Type B pancreatic cell (in vitro differentiated cells): ENCODE measurements around the gene DYNLL1. TPM values are rescaled to one million over a fixed set of nuclear protein-coding genes. Genes with fewer than 3 reads are reported as not detected.
A peak's percentile ranks its signal among the peaks of the same experiment; 100 is the strongest.

Source experiments
- DNase-seq: peaks from one replicate; pipeline ENCODE4 v3.0.0; 2021; ENCODE audit warnings: mixed read lengths; ENCODE audit not compliant: unreplicated experiment; ENCODE audit errors: extremely low spot score
- H3K27ac Mint-ChIP-seq: 2 replicates; pipeline ENCODE4 v1.8.0; 2021; ENCODE audit warnings: mild to moderate bottlenecking, mixed read lengths
- H3K27me3 Mint-ChIP-seq: 2 replicates; pipeline ENCODE4 v1.8.0; 2021; ENCODE audit warnings: mixed read lengths
- H3K36me3 Mint-ChIP-seq: 2 replicates; pipeline ENCODE4 v1.8.0; 2021; ENCODE audit warnings: mixed read lengths
- H3K4me1 Mint-ChIP-seq: one replicate; pipeline ENCODE4 v1.8.0; 2021; ENCODE audit warnings: mixed read lengths; ENCODE audit not compliant: unreplicated experiment
- H3K4me3 Mint-ChIP-seq: 2 replicates; pipeline ENCODE4 v1.8.0; 2021; ENCODE audit warnings: mild to moderate bottlenecking, mixed read lengths
- H3K9me3 Mint-ChIP-seq: 2 replicates; pipeline ENCODE4 v1.8.0; 2021; ENCODE audit warnings: mixed read lengths
- CTCF ChIP-seq: fragments of 200-600 bp; sonication (generic); conservative IDR thresholded peaks from 2 replicates; pipeline ENCODE4 v1.5.0; 2021; ENCODE audit warnings: antibody characterized with exemption, mild to moderate bottlenecking
- total RNA-seq: library from RNA; stranded (reverse); gene quantifications from 2 replicates; pipeline ENCODE4 v1.2.1, GENCODE V29; 2021; ENCODE audit warnings: low replicate concordance

Gene DYNLL1
- total RNA-seq, 1 donor from 2014 or later = 451 TPM

- Mint-ChIP-seq H3K4me1 (peaks cover 38% of the 10 kb centered on the region), H3K27me3 (no peaks in the 10 kb centered on the region), H3K4me3 (peak overlapping the region; percentile 97), H3K27ac (peak overlapping the region; percentile 87), H3K9me3 (no peaks in the 10 kb centered on the region), H3K36me3 (peaks cover 9% of the 10 kb centered on the region)
- no peak for TF ChIP-seq CTCF
- no peak for DNase-seq
Observed at GRCh38 chr12:120470150-120470784, 25.6 kb upstream of the DYNLL1 start.

DNA sequence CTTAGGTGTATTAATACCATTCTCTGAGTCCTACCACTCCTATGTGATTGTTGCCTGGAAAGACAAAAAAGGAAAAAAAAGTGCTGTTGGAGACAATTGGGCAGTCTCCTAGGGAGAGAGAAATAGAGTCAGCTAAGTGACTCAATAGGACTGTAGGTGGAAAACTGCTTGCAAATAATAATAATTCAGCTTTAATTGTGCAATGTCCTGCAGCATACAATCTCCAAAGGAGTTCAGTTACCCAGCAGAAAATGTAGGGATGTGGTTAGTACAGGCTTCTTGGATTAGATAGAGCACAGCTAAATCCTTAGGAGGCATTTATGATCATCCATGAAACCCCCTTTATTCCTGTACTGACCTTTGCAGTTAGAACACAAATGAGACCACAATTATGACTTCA, 23.4 kb upstream of the DYNLL1 start:
- Mint-ChIP-seq H3K36me3 (peaks cover 4% of the 10 kb centered on the region), H3K4me3 (no peak overlapping the region), H3K27me3 (no peaks in the 10 kb centered on the region), H3K9me3 (no peaks in the 10 kb centered on the region), H3K27ac (peak overlapping the region; percentile 89), H3K4me1 (peaks cover 26% of the 10 kb centered on the region)
- no peak for TF ChIP-seq CTCF
- no peak for DNase-seq

DNA sequence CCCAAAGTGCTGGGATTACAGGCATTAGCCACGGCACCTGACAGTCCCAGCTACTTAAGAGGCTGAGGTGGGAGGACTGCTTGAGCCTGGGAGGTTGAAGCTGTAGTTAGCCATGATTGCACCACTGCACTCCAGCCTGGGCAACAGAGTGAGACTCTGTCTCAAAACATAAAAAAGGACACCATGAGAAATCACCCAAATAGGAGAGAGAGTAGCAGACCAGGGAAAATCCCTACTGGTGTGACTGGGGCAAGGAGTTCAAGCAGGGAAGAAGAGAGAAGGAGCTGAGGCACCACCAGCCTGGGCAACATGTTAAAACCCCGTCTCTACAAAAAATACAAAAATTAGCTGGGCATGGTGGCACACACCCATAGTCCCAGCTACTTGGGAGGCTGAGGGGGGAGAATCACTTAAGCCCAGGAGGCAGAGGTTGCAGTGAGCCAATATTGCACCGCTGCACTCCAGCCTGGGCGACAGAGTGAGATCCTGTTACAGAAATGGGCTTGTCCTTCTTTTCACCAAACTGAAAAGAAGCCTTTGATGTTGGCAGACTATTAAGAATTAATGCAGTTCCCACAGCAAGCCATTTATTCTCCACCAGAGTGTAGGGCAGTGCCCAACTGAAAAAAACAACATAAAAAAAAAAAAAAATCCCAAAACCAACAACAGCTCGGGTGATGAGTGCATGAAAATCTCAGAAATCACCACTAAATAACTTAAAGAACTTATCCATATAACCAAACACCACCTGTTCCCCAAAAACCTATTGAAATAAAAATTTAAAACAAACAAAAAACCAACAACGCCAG, 21.9 kb upstream of the DYNLL1 start:
- Mint-ChIP-seq H3K9me3 (no peaks in the 10 kb centered on the region), H3K27ac (peak overlapping the region; percentile 93), H3K4me1 (peaks cover 24% of the 10 kb centered on the region), H3K4me3 (peak overlapping the region; percentile 49), H3K36me3 (peaks cover 4% of the 10 kb centered on the region), H3K27me3 (no peaks in the 10 kb centered on the region)
- TF ChIP-seq CTCF = no peak
- no peak for DNase-seq

GRCh38 chr12:120474616-120474960, 21.3 kb upstream of the DYNLL1 start:
- DNase-seq = no peak
- Mint-ChIP-seq H3K36me3 (peaks cover 5% of the 10 kb centered on the region), H3K27me3 (no peaks in the 10 kb centered on the region), H3K4me3 (peak overlapping the region; percentile 49), H3K27ac (peak overlapping the region; percentile 93), H3K4me1 (peaks cover 26% of the 10 kb centered on the region), H3K9me3 (no peaks in the 10 kb centered on the region)
- TF ChIP-seq CTCF = no peak

DNA sequence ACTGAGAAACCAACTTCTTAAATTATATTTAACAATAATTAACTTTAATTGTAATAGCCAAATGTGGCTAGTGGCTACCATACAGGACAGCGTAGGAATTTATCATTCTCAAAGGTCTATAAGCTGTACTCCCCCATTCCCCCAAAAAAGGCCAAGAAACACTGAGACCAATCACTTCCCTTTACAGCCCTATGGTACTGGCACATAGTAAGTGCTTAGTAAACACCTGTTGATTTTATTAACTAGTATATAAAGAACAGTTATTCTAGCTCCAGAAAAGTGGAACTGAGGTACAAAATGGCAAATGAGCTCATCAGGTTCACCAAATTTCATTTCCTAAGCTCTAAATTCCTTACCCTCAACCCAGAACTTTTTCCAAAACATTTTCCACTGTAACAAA, 20.3 kb upstream of the DYNLL1 start:
- no peak for DNase-seq
- H3K4me3 Mint-ChIP-seq = no peak overlapping the region
- no peaks in the 10 kb centered on the region for H3K9me3 Mint-ChIP-seq
- H3K36me3 Mint-ChIP-seq = peaks cover 4% of the 10 kb centered on the region
- no peak for TF ChIP-seq CTCF
- H3K27me3 Mint-ChIP-seq = no peaks in the 10 kb centered on the region
- peaks cover 26% of the 10 kb centered on the region for H3K4me1 Mint-ChIP-seq
- H3K27ac Mint-ChIP-seq = peak overlapping the region; percentile 89
